22Rv1 (cell line): ENCODE measurements around the gene MAPK8IP2.

ENCODE experiments used
- H3K27ac ChIP-seq: fragments of 450-650 bp; 2 replicates; pipeline ENCODE4 v1.5.1; 2017
- CTCF ChIP-seq: fragments of 450-650 bp; IDR thresholded peaks from 2 replicates; pipeline ENCODE4 v1.5.1; 2017; ENCODE audit warnings: mild to moderate bottlenecking
- ZFX ChIP-seq: fragments of 450-650 bp; IDR thresholded peaks from 2 replicates; pipeline ENCODE4 v1.6.1; 2017; ENCODE audit warnings: antibody characterized with exemption, borderline replicate concordance

MAPK8IP2 gene

GRCh38 chr22:50569896-50570535, 30.6 kb upstream of the MAPK8IP2 start:
- peak overlapping the region; percentile 72 for H3K27ac ChIP-seq
- TF ChIP-seq CTCF = no peak
- TF ChIP-seq ZFX = no peak

GRCh38 chr22:50570861-50571260, 29.7 kb upstream of the MAPK8IP2 start:
- H3K27ac ChIP-seq = no peak overlapping the region
- TF ChIP-seq CTCF = no peak
- TF ChIP-seq ZFX = no peak

GRCh38 chr22:50571264-50572175, 29.1 kb upstream of the MAPK8IP2 start:
- TF ChIP-seq ZFX = no peak
- no peak for TF ChIP-seq CTCF
- no peak overlapping the region for H3K27ac ChIP-seq

DNA sequence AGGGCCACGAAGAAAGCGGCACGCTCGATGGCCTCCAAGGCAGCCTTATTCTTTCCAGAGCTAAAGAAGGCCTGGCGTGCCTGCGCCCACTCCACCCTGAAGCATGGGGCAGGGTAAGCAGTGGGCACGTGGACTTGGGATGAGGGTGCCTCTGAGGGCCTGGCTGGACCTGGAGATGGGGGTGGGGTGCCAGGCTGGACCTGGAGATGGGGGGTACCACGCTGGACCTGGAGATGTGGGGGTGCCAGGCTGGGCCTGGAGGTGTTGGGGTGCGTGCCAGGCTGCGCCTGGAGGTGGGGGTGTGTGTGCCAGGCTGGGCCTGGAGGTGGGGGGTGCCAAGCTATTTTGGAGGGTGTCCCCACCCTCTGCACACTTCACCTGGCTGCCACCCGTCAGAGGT, 27.6 kb upstream of the MAPK8IP2 start:
- no peak for TF ChIP-seq CTCF
- no peak for TF ChIP-seq ZFX
- no peak overlapping the region for H3K27ac ChIP-seq

- no peak overlapping the region for H3K27ac ChIP-seq
- TF ChIP-seq ZFX (no peak), CTCF (no peak)
Measured at GRCh38 chr22:50573491-50574382, 26.9 kb upstream of the MAPK8IP2 start.

GRCh38 chr22:50574383-50574755, 26.2 kb upstream of the MAPK8IP2 start:
- TF ChIP-seq CTCF (no peak), ZFX (no peak)

More at GRCh38 chr22:50574383-50574755, 26.2 kb upstream of the MAPK8IP2 start:
- H3K27ac ChIP-seq = no peak overlapping the region
